ENCODE data around the gene IGDCC3. TPM values are rescaled to one million over a fixed set of nuclear protein-coding genes. Genes with fewer than 3 reads are reported as not detected.

IGDCC3 gene
- total RNA-seq, 1 donor from 2014 or later: 0.13 TPM

- no peak for DNase-seq (ENCODE audit: low read depth)
- no peak for TF ChIP-seq CTCF (IDR thresholded peaks at IDR 0.05; ENCODE audit: insufficient read depth, low read length, poor library complexity, severe bottlenecking)
- Histone ChIP-seq H3K36me3 (ENCODE audit: control insufficient read depth, insufficient read depth, low read length) (no peaks in the 10 kb centered on the region), H3K27me3 (ENCODE audit: control insufficient read depth, insufficient read depth, low read length) (peaks cover 24% of the 10 kb centered on the region), H3K4me3 (ENCODE audit: low read depth, low read length) (no peak overlapping the region)
Observed at GRCh38 chr15:65393557-65393956, 15.8 kb upstream of the IGDCC3 start.

- Histone ChIP-seq H3K27me3 (ENCODE audit: control insufficient read depth, insufficient read depth, low read length) (peaks cover 24% of the 10 kb centered on the region), H3K4me3 (ENCODE audit: low read depth, low read length) (no peak overlapping the region), H3K36me3 (ENCODE audit: control insufficient read depth, insufficient read depth, low read length) (no peaks in the 10 kb centered on the region)
- TF ChIP-seq CTCF (IDR thresholded peaks at IDR 0.05; ENCODE audit: insufficient read depth, low read length, poor library complexity, severe bottlenecking): no peak
- DNase-seq (ENCODE audit: low read depth): no peak
Observed at GRCh38 chr15:65393091-65393490, 15.3 kb upstream of the IGDCC3 start.

- no peak for DNase-seq (ENCODE audit: low read depth)
- Histone ChIP-seq H3K4me3 (ENCODE audit: low read depth, low read length) (no peak overlapping the region), H3K36me3 (ENCODE audit: control insufficient read depth, insufficient read depth, low read length) (no peaks in the 10 kb centered on the region), H3K27me3 (ENCODE audit: control insufficient read depth, insufficient read depth, low read length) (peaks cover 24% of the 10 kb centered on the region)
- no peak for TF ChIP-seq CTCF (IDR thresholded peaks at IDR 0.05; ENCODE audit: insufficient read depth, low read length, poor library complexity, severe bottlenecking)
Observed at GRCh38 chr15:65392368-65392767, 14.6 kb upstream of the IGDCC3 start.

GRCh38 chr15:65391732-65392131 is 13.9 kb upstream of the IGDCC3 start:
- peaks cover 20% of the 10 kb centered on the region for H3K27me3 ChIP-seq (ENCODE audit: control insufficient read depth, insufficient read depth, low read length)
- DNase-seq (ENCODE audit: low read depth): no peak

GRCh38 chr15:65390447-65390846 is 12.6 kb upstream of the IGDCC3 start:
- no peaks in the 10 kb centered on the region for H3K36me3 ChIP-seq (ENCODE audit: control insufficient read depth, insufficient read depth, low read length)
- TF ChIP-seq CTCF (IDR thresholded peaks at IDR 0.05; ENCODE audit: insufficient read depth, low read length, poor library complexity, severe bottlenecking): no peak

More at GRCh38 chr15:65391732-65392131, 13.9 kb upstream of the IGDCC3 start:
- no peak for TF ChIP-seq CTCF (IDR thresholded peaks at IDR 0.05; ENCODE audit: insufficient read depth, low read length, poor library complexity, severe bottlenecking)
- H3K4me3 ChIP-seq (ENCODE audit: low read depth, low read length): no peak overlapping the region
- no peaks in the 10 kb centered on the region for H3K36me3 ChIP-seq (ENCODE audit: control insufficient read depth, insufficient read depth, low read length)

GRCh38 chr15:65389226-65389625 is 11.4 kb upstream of the IGDCC3 start:
- Histone ChIP-seq H3K4me3 (ENCODE audit: low read depth, low read length) (no peak overlapping the region), H3K36me3 (ENCODE audit: control insufficient read depth, insufficient read depth, low read length) (no peaks in the 10 kb centered on the region), H3K27me3 (ENCODE audit: control insufficient read depth, insufficient read depth, low read length) (peaks cover 2% of the 10 kb centered on the region)
- TF ChIP-seq CTCF (IDR thresholded peaks at IDR 0.05; ENCODE audit: insufficient read depth, low read length, poor library complexity, severe bottlenecking): no peak
- no peak for DNase-seq (ENCODE audit: low read depth)

More at GRCh38 chr15:65390447-65390846, 12.6 kb upstream of the IGDCC3 start:
- H3K27me3 ChIP-seq (ENCODE audit: control insufficient read depth, insufficient read depth, low read length): peaks cover 7% of the 10 kb centered on the region
- no peak overlapping the region for H3K4me3 ChIP-seq (ENCODE audit: low read depth, low read length)
- DNase-seq (ENCODE audit: low read depth): no peak
